IMR-90 (cell line): ENCODE results near the gene TRPM6. TPM values are rescaled to one million over a fixed set of nuclear protein-coding genes. Genes with fewer than 3 reads are reported as not detected.

Experiments used
- ATAC-seq: fragments of 200-7000 bp; cut with Tn5 transposase; 2 replicates; pipeline ENCODE4 v1.9.1; 2020; ENCODE audit warnings: low read depth, mild to moderate bottlenecking, moderate library complexity
- BruUV-seq: library from RNA; stranded (reverse); fragments of 400-500 nt; replicated peaks from 2 replicates; lab custom pipeline; 2021; lab: Mats Ljungman, UMichigan
- CTCF ChIA-PET: fragments of 300-600 bp; formaldehyde crosslinking; extraction: SDS; loops from one replicate; lab custom pipeline; 2021; ENCODE audit warnings: antibody characterized with exemption; lab: Yijun Ruan, JAX
- POLR2A ChIA-PET: fragments of 300-600 bp; sonication (Branson Sonifier 250); formaldehyde crosslinking; loops from one replicate; lab custom pipeline; 2022; ENCODE audit warnings: antibody characterized with exemption; ENCODE audit not compliant: unreplicated experiment; lab: Charles Lee
- DNase-seq: peaks from one replicate; pipeline ENCODE4 v3.0.0; 2013
- H2AFZ ChIP-seq: replicated peaks from 2 replicates; pipeline ENCODE3; 2013; ENCODE audit warnings: low read length, mild to moderate bottlenecking; ENCODE audit not compliant: poor library complexity
- H2AK5ac ChIP-seq: 2 replicates; pipeline ENCODE4 v1.6.1; 2013; ENCODE audit warnings: low read depth, low read length, inconsistent platforms
- H2AK9ac ChIP-seq: replicated peaks from 2 replicates; pipeline ENCODE3; 2013; ENCODE audit warnings: mild to moderate bottlenecking, low read depth, low read length, moderate library complexity; ENCODE audit not compliant: poor library complexity
- H2BK120ac ChIP-seq: 2 replicates; pipeline ENCODE4 v1.6.1; 2013; ENCODE audit warnings: low read depth, low read length, inconsistent platforms
- H2BK15ac ChIP-seq: 3 replicates; pipeline ENCODE4 v1.6.1; 2013; ENCODE audit warnings: low read depth, low read length, inconsistent platforms
- H2BK20ac ChIP-seq: 2 replicates; pipeline ENCODE4 v1.6.1; 2013; ENCODE audit warnings: low read depth, mild to moderate bottlenecking, inconsistent platforms, low read length, moderate library complexity
- H2BK5ac ChIP-seq: 2 replicates; pipeline ENCODE4 v1.6.1; 2013; ENCODE audit warnings: mild to moderate bottlenecking, low read depth, low read length, inconsistent platforms; ENCODE audit not compliant: poor library complexity, severe bottlenecking
- H3K14ac ChIP-seq: replicated peaks from 2 replicates; pipeline ENCODE4 v1.6.1; 2013; ENCODE audit warnings: low read depth, low read length, inconsistent platforms
- H3K18ac ChIP-seq: 2 replicates; pipeline ENCODE4 v1.6.1; 2013; ENCODE audit warnings: low read depth, low read length, control low read depth
- H3K23ac ChIP-seq: 2 replicates; pipeline ENCODE4 v1.6.1; 2013; ENCODE audit warnings: low read depth, low read length, inconsistent platforms
- H3K27ac ChIP-seq: 2 replicates; pipeline ENCODE4 v1.5.1; 2013; ENCODE audit warnings: mild to moderate bottlenecking, control low read depth, low read length; ENCODE audit not compliant: insufficient read depth
- H3K27me3 ChIP-seq: 2 replicates; pipeline ENCODE4 v1.6.1; 2013; ENCODE audit warnings: low read length; ENCODE audit not compliant: control insufficient read depth, insufficient read depth
- H3K36me3 ChIP-seq: 2 replicates; pipeline ENCODE4 v1.6.1; 2013; ENCODE audit warnings: low read length, mixed read lengths; ENCODE audit not compliant: control insufficient read depth, insufficient read depth
- H3K4ac ChIP-seq: 2 replicates; pipeline ENCODE4 v1.6.1; 2013; ENCODE audit warnings: low read depth, low read length, inconsistent platforms
- H3K4me1 ChIP-seq: 2 replicates; pipeline ENCODE4 v1.6.1; 2013; ENCODE audit warnings: low read length, mixed read lengths; ENCODE audit not compliant: control insufficient read depth, insufficient read depth
- H3K4me2 ChIP-seq: 2 replicates; pipeline ENCODE4 v1.6.1; 2013; ENCODE audit warnings: low read depth, mild to moderate bottlenecking, control low read depth, low read length, moderate library complexity
- H3K4me3 ChIP-seq: 2 replicates; pipeline ENCODE4 v1.5.1; 2013; ENCODE audit warnings: low read depth, mild to moderate bottlenecking, control low read depth, low read length, moderate library complexity; ENCODE audit not compliant: insufficient read depth
- H3K56ac ChIP-seq: 2 replicates; pipeline ENCODE4 v1.6.1; 2013; ENCODE audit warnings: low read length, inconsistent platforms; ENCODE audit not compliant: insufficient read depth; ENCODE audit errors: extremely low read depth
- H3K79me1 ChIP-seq, 2 experiments: 2 replicates each; pipeline ENCODE4 v1.6.1; 2013; ENCODE audit warnings: low read length in 2 of 2, inconsistent platforms in 1 of 2, low read depth in 1 of 2
- H3K9ac ChIP-seq: 2 replicates; pipeline ENCODE4 v1.6.1; 2013; ENCODE audit warnings: low read depth, low read length, control low read depth
- H3K9me1 ChIP-seq: 2 replicates; pipeline ENCODE4 v1.6.1; 2013; ENCODE audit warnings: low read length, inconsistent platforms; ENCODE audit not compliant: insufficient read depth
- H3K9me3 ChIP-seq: 2 replicates; pipeline ENCODE4 v1.6.1; 2013; ENCODE audit warnings: low read length; ENCODE audit not compliant: control insufficient read depth, insufficient read depth
- H4K20me1 ChIP-seq: 2 replicates; pipeline ENCODE4 v1.6.1; 2013; ENCODE audit warnings: low read length, inconsistent platforms; ENCODE audit not compliant: insufficient read depth
- H4K5ac ChIP-seq: 2 replicates; pipeline ENCODE4 v1.6.1; 2013; ENCODE audit warnings: mild to moderate bottlenecking, low read depth, low read length, control low read depth
- H4K8ac ChIP-seq, 2 experiments: 2 replicates each; pipeline ENCODE4 v1.6.1; 2013; ENCODE audit warnings: low read depth in 2 of 2, low read length in 2 of 2, control low read depth in 1 of 2, inconsistent platforms in 1 of 2
- H4K91ac ChIP-seq: 2 replicates; pipeline ENCODE4 v1.6.1; 2013; ENCODE audit warnings: low read depth, low read length, inconsistent platforms; ENCODE audit not compliant: insufficient read depth
- CEBPB ChIP-seq: IDR thresholded peaks from 2 replicates; pipeline ENCODE4 v1.6.1; 2012; ENCODE audit warnings: low read depth, low read length, improper control_type of control experiment
- CHD1 ChIP-seq: IDR thresholded peaks from 2 replicates; pipeline ENCODE4 v1.6.1; 2012; ENCODE audit warnings: low read depth, low read length, improper control_type of control experiment
- MAFK ChIP-seq: IDR thresholded peaks from 2 replicates; pipeline ENCODE4 v1.6.1; 2012; ENCODE audit warnings: low read depth, low read length, improper control_type of control experiment
- POLR2A ChIP-seq: IDR thresholded peaks from 2 replicates; pipeline ENCODE4 v1.6.1; 2012; ENCODE audit warnings: mild to moderate bottlenecking, low read depth, low read length
- RFX5 ChIP-seq: IDR thresholded peaks from 2 replicates; pipeline ENCODE4 v1.8.0; 2012; ENCODE audit warnings: low read depth, mild to moderate bottlenecking, low read length, moderate library complexity
- SMC3 ChIP-seq: fragments of 150-350 bp; IDR thresholded peaks from 2 replicates; pipeline ENCODE4 v1.6.1; 2016; ENCODE audit warnings: low read depth, mild to moderate bottlenecking, antibody characterized with exemption, low read length, moderate library complexity
- USF2 ChIP-seq: fragments of 150-350 bp; IDR thresholded peaks from 2 replicates; pipeline ENCODE4 v1.6.1; 2017; ENCODE audit warnings: mild to moderate bottlenecking, antibody characterized with exemption, low read length, low read depth
- WGBS, 2 experiments: methylation state at CpG; one replicate each; pipeline versions ENCODE4 v1.1.5 to v1.1.7; 2013; ENCODE audit warnings: missing lambda C conversion rate in 2 of 2; ENCODE audit not compliant: insufficient read length in 1 of 2; ENCODE audit errors: extremely low coverage in 2 of 2; 5-methylcytosine and 5-hydroxymethylcytosine counted together
- dilution Hi-C: fragments of 300-500 bp; cut with HindIII; formaldehyde crosslinking; loops from one replicate; pipeline ENCODE4 v1.14.3; 2018; ENCODE audit warnings: low sequenced_read_pairs; ENCODE audit not compliant: unreplicated experiment
- in situ Hi-C: fragments of 300-500 bp; cut with MboI; formaldehyde crosslinking; loops from 3 replicates; pipeline ENCODE4 v1.14.3; 2019; ENCODE audit warnings: low sequenced_read_pairs, inconsistent platforms, mixed read lengths
- intact Hi-C: fragments of 100-400 bp; cut with micrococcal nuclease; formaldehyde crosslinking; loops from 2 replicates; pipeline ENCODE4 v1.10.0; 2022
- polyA plus RNA-seq, 3 experiments: library from polyadenylated mRNA; depleted of rRNA; stranded (reverse); fragments of >200 nt; gene quantifications; 2 replicates each; pipeline ENCODE4 v1.2.3, GENCODE V29; 2012; ENCODE audit warnings: low replicate concordance in 1 of 3
- total RNA-seq: library from RNA; depleted of rRNA; stranded (reverse); fragments of >200 nt; gene quantifications from 2 replicates; pipeline ENCODE4 v1.2.3, GENCODE V29; 2012
- TF ChIP-seq, protein P1 (sequence below): fragments of 150-350 bp; IDR thresholded peaks from 2 replicates; pipeline ENCODE4 v1.6.1; 2016; ENCODE audit warnings: low read depth, mild to moderate bottlenecking, low read length, moderate library complexity, borderline replicate concordance

Gene TRPM6
- total and polyA plus RNA-seq, 2 of the 4 experiments (the other 2 are of a cell fraction): under 0.01 to 0.02 TPM

DNA sequence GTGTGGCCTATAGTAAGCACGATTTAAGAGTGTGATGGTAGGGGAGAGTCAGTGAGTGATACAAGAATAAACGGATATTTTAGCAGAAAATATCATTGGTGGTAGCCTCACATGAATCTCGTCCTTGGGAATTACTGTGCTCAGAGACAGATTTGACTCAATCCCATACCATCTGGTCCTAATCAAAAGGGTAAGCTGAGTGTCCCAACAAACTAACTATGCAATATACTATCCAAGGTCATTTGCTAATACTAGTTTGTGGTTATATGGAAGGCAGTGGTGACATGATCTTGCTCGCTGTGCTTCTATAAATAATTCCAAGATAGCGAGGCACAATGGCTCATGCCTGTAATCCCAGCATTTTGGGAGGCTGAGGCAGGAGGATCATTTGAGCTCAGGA is 103.2 kb downstream of the TRPM6 start:
- in situ Hi-C loops (no loop called here), dilution Hi-C loops (no loop called here), intact Hi-C loops (no loop called here)
- Histone ChIP-seq H2BK15ac (no peak overlapping the region), H3K9ac (no peak overlapping the region), H2BK20ac (no peak overlapping the region), H2AFZ (no peak overlapping the region), H2BK120ac (no peak overlapping the region), H2BK5ac (no peak overlapping the region), H3K4me3 (no peak overlapping the region), H4K5ac (no peak overlapping the region), H2AK9ac (no peak overlapping the region), H3K4ac (no peak overlapping the region), H4K20me1 (no peaks in the 10 kb centered on the region), H3K27me3 (peaks cover 2% of the 10 kb centered on the region; the same call in 1 of the 2 replicates), H3K79me1 (no peaks in the 10 kb centered on the region), H3K18ac (no peak overlapping the region), H3K56ac (no peak overlapping the region), H3K23ac (no peak overlapping the region), H2AK5ac (no peak overlapping the region), H3K36me3 (no peaks in the 10 kb centered on the region), H3K27ac (no peak overlapping the region), H3K14ac (no peak overlapping the region), H3K9me1 (no peaks in the 10 kb centered on the region), H3K4me2 (no peak overlapping the region), H4K91ac (no peak overlapping the region), H4K8ac (no peak overlapping the region), H3K9me3 (no peaks in the 10 kb centered on the region), H3K4me1 (no peaks in the 10 kb centered on the region)
- no peak for TF ChIP-seq CHD1
- TF ChIP-seq, protein P1, sequence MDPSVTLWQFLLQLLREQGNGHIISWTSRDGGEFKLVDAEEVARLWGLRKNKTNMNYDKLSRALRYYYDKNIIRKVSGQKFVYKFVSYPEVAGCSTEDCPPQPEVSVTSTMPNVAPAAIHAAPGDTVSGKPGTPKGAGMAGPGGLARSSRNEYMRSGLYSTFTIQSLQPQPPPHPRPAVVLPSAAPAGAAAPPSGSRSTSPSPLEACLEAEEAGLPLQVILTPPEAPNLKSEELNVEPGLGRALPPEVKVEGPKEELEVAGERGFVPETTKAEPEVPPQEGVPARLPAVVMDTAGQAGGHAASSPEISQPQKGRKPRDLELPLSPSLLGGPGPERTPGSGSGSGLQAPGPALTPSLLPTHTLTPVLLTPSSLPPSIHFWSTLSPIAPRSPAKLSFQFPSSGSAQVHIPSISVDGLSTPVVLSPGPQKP: no peak
- no peak for TF ChIP-seq USF2
- no peak for TF ChIP-seq SMC3
- no peak for TF ChIP-seq POLR2A
- TF ChIP-seq MAFK: no peak
- TF ChIP-seq RFX5: no peak
- TF ChIP-seq CEBPB: no peak
- POLR2A ChIA-PET: interaction anchor here (0.6 kb wide), 1 partner anchor 9 kb away, joined by 6 read pairs; no protein-coding TSS in a partner anchor
- no peak for ATAC-seq
- no CpG with 5 or more reads among the region's 5 CpGs for WGBS, 2 experiments
- no TSS peak for BruUV-seq
- DNase-seq: peak; percentile 19
- CTCF ChIA-PET: interaction anchor here (0.7 kb wide), 1 partner anchor 9 kb away, joined by 3 read pairs; no protein-coding TSS in a partner anchor
